Left ventricle myocardium inferior (tissue), 1 donor: ENCODE results near the gene SH2D5. TPM values are rescaled to one million over a fixed set of nuclear protein-coding genes. Genes with fewer than 3 reads are reported as not detected.

ENCODE experiments used
- DNase-seq: peaks from one replicate; pipeline ENCODE4 v3.0.0-alpha.2; 2020
- H3K27ac ChIP-seq: fragments of 200-600 bp; replicated peaks from 2 replicates; pipeline ENCODE4 v1.8.0; 2021
- H3K27me3 ChIP-seq: fragments of 200-600 bp; 2 replicates; pipeline ENCODE4 v1.8.0; 2021; ENCODE audit warnings: low read depth
- H3K36me3 ChIP-seq: fragments of 200-600 bp; 2 replicates; pipeline ENCODE4 v1.8.0; 2021
- H3K4me1 ChIP-seq: fragments of 200-600 bp; 2 replicates; pipeline ENCODE4 v1.8.0; 2021
- H3K4me3 ChIP-seq: fragments of 200-600 bp; 2 replicates; pipeline ENCODE4 v1.8.0; 2021; ENCODE audit warnings: mild to moderate bottlenecking, moderate library complexity
- H3K9me3 ChIP-seq: fragments of 200-600 bp; replicated peaks from 2 replicates; pipeline ENCODE4 v1.8.0; 2021
- intact Hi-C: fragments of 100-400 bp; cut with micrococcal nuclease; formaldehyde crosslinking; loops from one replicate; pipeline ENCODE4 v1.11.0; 2022
- total RNA-seq: library from RNA; stranded (reverse); fragmentation: NEBNext Ultra II Directional; extraction: Animal tissue kit (Norgen Biotek cat#: 25700); gene quantifications from one replicate; pipeline ENCODE4 v1.2.1, GENCODE V29; 2021
- TF ChIP-seq, protein P1 (sequence below): fragments of 200-600 bp; IDR thresholded peaks from 2 replicates; pipeline ENCODE4 v1.8.0; 2021; ENCODE audit warnings: antibody characterized with exemption, mild to moderate bottlenecking, borderline replicate concordance
- donor health status: DM: no; HTN: yes; CAD: no; lungs with severe emphysema.

The SH2D5 gene
- total RNA-seq, 1 donor from 2014 or later = not detected

DNA sequence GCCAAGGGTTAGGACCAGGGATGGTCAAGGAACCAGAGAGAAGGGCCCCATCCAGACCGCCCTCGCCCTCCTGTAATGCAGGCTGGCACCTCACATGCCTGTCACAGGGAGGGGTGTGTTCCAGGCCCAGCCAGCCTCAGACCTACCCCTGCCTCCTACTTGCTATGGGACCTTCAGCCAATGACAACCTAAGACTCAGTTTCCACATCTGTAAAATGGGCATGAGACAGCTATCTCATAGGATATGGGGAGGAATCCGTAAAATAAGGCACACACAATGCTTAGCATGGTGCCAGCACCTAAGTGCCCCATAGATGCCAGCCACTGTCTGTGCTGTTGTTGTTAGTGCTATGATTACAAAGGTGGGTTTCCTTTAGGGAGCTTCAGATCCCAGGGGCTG is 22.6 kb downstream of the SH2D5 start:
- no peaks in the 10 kb centered on the region for H3K9me3 ChIP-seq
- TF ChIP-seq, protein P1, sequence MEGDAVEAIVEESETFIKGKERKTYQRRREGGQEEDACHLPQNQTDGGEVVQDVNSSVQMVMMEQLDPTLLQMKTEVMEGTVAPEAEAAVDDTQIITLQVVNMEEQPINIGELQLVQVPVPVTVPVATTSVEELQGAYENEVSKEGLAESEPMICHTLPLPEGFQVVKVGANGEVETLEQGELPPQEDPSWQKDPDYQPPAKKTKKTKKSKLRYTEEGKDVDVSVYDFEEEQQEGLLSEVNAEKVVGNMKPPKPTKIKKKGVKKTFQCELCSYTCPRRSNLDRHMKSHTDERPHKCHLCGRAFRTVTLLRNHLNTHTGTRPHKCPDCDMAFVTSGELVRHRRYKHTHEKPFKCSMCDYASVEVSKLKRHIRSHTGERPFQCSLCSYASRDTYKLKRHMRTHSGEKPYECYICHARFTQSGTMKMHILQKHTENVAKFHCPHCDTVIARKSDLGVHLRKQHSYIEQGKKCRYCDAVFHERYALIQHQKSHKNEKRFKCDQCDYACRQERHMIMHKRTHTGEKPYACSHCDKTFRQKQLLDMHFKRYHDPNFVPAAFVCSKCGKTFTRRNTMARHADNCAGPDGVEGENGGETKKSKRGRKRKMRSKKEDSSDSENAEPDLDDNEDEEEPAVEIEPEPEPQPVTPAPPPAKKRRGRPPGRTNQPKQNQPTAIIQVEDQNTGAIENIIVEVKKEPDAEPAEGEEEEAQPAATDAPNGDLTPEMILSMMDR = no peak
- DNase-seq = no peak
- no peak overlapping the region for H3K4me3 ChIP-seq
- no peak overlapping the region for H3K27ac ChIP-seq
- no peaks in the 10 kb centered on the region for H3K4me1 ChIP-seq
- H3K36me3 ChIP-seq = no peaks in the 10 kb centered on the region
- peaks cover 39% of the 10 kb centered on the region for H3K27me3 ChIP-seq
- intact Hi-C loops = no loop called here

DNA sequence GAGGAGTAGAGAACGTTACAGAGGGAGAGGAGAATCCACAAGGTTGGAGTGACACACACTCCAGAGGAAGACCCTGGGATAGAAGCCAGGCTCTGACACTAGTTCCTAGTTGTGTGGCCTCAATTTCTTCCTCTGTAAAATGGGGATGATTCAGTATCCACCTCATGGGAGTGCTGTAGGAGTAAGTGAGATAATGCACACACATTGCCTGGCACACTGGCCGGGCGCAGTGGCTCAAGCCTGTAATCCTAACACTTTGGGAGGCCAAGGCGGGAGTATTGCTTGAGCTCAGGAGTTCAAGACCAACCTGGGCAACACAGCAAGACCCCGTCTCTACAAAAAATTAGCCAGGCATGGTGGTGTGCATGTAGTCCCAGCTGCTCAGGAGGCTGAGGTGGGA is 23.6 kb downstream of the SH2D5 start:
- intact Hi-C loops = no loop called here
- Histone ChIP-seq H3K9me3 (no peaks in the 10 kb centered on the region), H3K27me3 (peaks cover 39% of the 10 kb centered on the region), H3K27ac (no peak overlapping the region), H3K4me1 (no peaks in the 10 kb centered on the region), H3K36me3 (no peaks in the 10 kb centered on the region), H3K4me3 (no peak overlapping the region)
- TF ChIP-seq, protein P1 = no peak
- no peak for DNase-seq

DNA sequence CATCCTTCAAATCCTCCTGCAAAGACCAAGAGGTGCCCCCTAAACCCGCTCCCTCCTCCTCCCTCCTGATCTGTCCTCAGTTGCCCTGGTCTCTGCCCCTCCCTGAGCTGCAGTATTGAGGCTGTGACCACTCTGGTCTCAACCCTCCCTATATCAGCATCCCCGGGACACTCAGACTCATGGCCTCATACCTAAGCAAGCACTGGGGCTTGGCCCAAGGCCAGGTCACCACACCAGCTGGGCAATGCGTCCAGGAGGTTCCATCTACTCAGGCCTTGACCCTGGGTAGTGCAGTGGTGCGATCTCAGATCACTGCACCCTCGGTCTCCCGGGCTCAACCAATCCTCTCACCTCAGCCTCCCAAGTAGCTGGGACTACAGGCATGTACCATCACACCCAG is 24.4 kb downstream of the SH2D5 start:
- intact Hi-C loops = no loop called here
- TF ChIP-seq, protein P1 = no peak
- Histone ChIP-seq H3K27me3 (peaks cover 31% of the 10 kb centered on the region), H3K27ac (no peak overlapping the region), H3K36me3 (no peaks in the 10 kb centered on the region), H3K4me3 (no peak overlapping the region), H3K4me1 (no peaks in the 10 kb centered on the region), H3K9me3 (no peaks in the 10 kb centered on the region)
- DNase-seq = no peak

DNA sequence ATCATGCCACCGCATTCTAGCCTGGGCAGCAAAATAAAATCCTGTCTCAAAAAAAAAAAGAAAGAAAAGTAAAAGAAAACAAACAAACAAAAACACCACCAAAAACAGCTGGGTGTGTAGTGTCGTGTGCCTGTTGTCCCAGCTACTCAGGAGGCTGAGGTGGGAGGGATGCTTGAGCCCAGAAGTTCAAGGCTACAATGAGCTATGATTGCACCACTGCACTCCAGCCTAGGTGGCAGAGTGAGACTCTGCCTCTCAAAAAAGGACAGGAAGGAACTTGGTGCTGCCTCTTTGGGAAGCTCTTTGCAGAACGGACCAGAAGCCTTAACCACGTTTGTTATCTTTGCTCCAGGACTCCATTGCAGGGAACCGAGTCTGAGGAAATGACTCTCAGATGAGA is 25.7 kb downstream of the SH2D5 start:
- Histone ChIP-seq H3K9me3 (no peaks in the 10 kb centered on the region), H3K36me3 (no peaks in the 10 kb centered on the region), H3K4me1 (no peaks in the 10 kb centered on the region), H3K27ac (no peak overlapping the region), H3K4me3 (no peak overlapping the region), H3K27me3 (peaks cover 27% of the 10 kb centered on the region)
- intact Hi-C loops = no loop called here
- no peak for DNase-seq
- TF ChIP-seq, protein P1 = no peak

DNA sequence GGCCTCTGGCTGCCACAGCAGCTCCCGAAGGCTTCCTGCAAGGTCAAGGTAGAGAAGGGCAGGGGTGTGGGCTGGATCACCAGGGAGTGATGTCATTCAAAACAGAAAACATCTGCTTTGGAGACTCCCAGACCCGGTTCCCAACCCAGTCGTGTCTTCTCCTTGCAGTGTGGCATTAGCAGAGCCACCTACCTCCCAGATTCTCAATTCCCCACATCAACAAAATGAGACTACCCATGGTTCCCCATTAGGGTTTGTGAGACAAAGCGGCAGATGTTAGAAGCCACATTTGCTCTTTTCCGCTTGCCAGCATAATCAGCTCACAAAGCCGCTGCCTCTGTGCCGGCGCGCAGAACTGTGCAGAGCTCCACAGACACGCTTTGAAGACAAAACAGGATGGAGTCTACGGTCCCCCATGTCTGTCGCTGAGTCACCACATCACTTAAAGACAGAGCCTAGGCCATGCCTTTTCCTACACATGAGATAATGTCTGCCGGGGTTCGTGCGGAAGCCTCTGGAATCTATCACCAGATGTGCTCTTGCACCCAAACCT is 27.2 kb downstream of the SH2D5 start:
- DNase-seq = no peak
- no peak overlapping the region for H3K27ac ChIP-seq
- H3K27me3 ChIP-seq = peaks cover 14% of the 10 kb centered on the region
- no peaks in the 10 kb centered on the region for H3K36me3 ChIP-seq
- TF ChIP-seq, protein P1 = no peak
- H3K4me3 ChIP-seq = no peak overlapping the region
- H3K9me3 ChIP-seq = no peaks in the 10 kb centered on the region
- intact Hi-C loops = no loop called here
- no peaks in the 10 kb centered on the region for H3K4me1 ChIP-seq
